Vagina (tissue), 2 donors: ENCODE measurements around the gene APOBEC4. TPM values are rescaled to one million over a fixed set of nuclear protein-coding genes. Genes with fewer than 3 reads are reported as not detected.
"Not testable (repeated sequence)": the region's sequence is repeated elsewhere in the genome, so short reads cannot be mapped to it uniquely, and the experiment has no call there.

Source experiments
- DNase-seq, 2 donors: peaks; one replicate each; pipeline ENCODE4 v3.0.0-alpha.2; 2017; ENCODE audit errors: extremely low spot score in 2 of 2
- H3K27ac ChIP-seq: fragments of 200-600 bp; sonication (generic); one replicate; pipeline ENCODE4 v1.5.1; 2019
- H3K27me3 ChIP-seq: fragments of 200-600 bp; sonication (generic); one replicate; pipeline ENCODE4 v1.5.1; 2019
- H3K36me3 ChIP-seq, 2 donors: fragments of 200-600 bp; sonication (generic); one replicate each; pipeline ENCODE4 v1.5.1; 2017 to 2019
- H3K4me1 ChIP-seq: fragments of 200-600 bp; sonication (generic); one replicate; pipeline ENCODE4 v1.5.1; 2019
- H3K4me3 ChIP-seq, 2 donors: fragments of 200-600 bp; sonication (generic); 1 replicate in 1 of 2; 2 replicates in 1 of 2; pipeline ENCODE4 v1.5.1; 2016 to 2019
- H3K9me3 ChIP-seq: fragments of 200-600 bp; sonication (generic); one replicate; pipeline ENCODE4 v1.5.1; 2019
- POLR2A ChIP-seq, 2 donors: fragments of 450-650 bp; IDR thresholded peaks; one replicate each; pipeline ENCODE4 v1.6.1; 2017; ENCODE audit warnings: antibody characterized with exemption in 2 of 2, mild to moderate bottlenecking in 2 of 2, moderate library complexity in 2 of 2
- POLR2AphosphoS5 ChIP-seq, 2 donors: sonication (generic); formaldehyde crosslinking; IDR thresholded peaks; one replicate each; pipeline ENCODE4 v1.9.0; 2017; ENCODE audit warnings: antibody characterized with exemption in 2 of 2, mild to moderate bottlenecking in 2 of 2, low read depth in 1 of 2; ENCODE audit not compliant: insufficient read depth in 1 of 2
- intact Hi-C: fragments of 100-400 bp; cut with DNase I; formaldehyde crosslinking; loops from one replicate; pipeline ENCODE4 v1.15.1; 2023
- total RNA-seq: library from RNA; depleted of rRNA; stranded (reverse); fragments of >200 nt; gene quantifications from one replicate; pipeline ENCODE4 v1.2.3, GENCODE V29; 2016
- TF ChIP-seq, protein P1 (sequence below), 3 experiments: fragments of 450-650 bp in 2 of 3; fragments of 200-600 bp in 1 of 3; sonication (generic) in 1 of 3; IDR thresholded peaks; one replicate each; pipeline ENCODE4 v1.5.1; 2017 to 2019; ENCODE audit warnings: antibody characterized with exemption in 3 of 3, mild to moderate bottlenecking in 2 of 3, moderate library complexity in 2 of 3

APOBEC4 gene
- total RNA-seq, 1 donor from 2014 or later, result not detected

DNA sequence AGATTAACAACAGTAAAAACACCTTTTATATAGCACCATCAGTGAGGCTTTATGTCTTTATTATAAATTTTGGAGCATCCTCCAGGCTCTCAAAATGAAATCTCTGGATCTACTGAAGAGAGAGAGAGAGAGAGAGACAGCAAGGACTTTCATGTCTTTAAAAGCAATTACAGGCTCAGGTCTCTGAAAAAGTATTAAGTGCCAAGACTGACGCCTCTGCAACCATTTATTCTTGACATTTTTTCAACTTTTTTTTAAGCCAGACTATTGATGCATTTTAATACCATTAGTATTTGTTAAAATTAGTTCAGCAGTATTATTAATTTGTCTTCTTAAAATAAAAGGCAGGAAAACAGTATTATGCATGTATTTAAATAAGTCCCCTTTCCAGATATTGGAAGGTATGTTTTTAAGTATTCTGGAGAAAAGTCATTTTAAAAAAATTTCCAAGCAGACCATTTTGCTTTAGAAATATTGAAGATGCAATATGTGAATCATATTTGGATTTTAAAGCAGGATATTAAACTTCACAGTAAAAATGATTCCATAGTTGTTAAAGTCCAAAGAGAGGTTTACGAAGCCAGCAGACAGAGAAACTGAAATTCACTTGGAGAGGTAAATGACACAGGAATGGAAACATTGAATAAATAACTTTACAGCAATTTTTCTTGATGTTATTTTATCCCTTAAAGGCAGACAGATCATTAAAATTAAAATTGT is 35.4 kb upstream of the APOBEC4 start:
- no peak for DNase-seq

DNA sequence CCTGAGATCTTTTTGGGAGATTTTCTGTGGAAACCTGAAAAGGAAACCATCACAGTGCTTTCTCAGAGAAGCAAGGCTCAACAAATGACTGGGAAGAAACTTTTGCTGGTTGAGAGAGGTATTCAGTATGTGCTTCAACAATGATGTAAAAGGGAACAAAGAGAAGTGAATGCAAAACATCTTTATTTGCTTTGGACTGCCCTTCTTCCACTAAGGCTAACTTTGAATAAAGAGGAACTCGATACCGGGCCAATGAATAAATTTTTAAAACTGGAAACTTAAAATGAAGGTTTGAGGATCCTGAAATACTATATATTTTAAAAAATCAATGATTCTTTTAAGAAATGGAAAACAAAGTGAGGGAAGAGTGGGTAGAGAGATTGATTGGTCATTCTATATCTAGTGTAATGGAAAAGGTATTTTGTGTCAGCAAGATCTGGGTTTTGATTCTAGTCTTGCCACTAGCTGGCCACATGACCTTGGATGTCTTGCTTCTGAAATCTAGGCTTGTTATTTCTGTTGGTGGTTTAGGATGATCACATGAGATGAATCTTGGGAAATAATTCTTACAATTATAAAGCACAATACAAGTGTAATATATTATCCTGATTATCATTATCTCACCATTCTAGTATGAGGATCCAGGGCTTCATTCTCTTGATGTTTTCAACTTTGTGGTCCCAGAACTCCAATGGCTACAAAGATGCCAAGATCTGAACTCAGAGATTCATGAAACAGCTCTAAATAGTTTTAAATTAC is 34.6 kb upstream of the APOBEC4 start:
- no peak overlapping the region for H3K27ac ChIP-seq
- no peaks in the 10 kb centered on the region for H3K9me3 ChIP-seq
- H3K27me3 ChIP-seq, result no peaks in the 10 kb centered on the region

More for the DNA sequence above, 35.4 kb upstream of the APOBEC4 start:
- H3K27me3 ChIP-seq, result no peaks in the 10 kb centered on the region
- H3K4me3 ChIP-seq, result no peak overlapping the region
- TF ChIP-seq POLR2AphosphoS5 (IDR thresholded peaks at IDR 0.05; ENCODE audit: insufficient read depth in 1 of 2, low read depth in 1 of 2) (no peak), POLR2A (IDR thresholded peaks at IDR 0.05) (no peak)
- TF ChIP-seq, protein P1, sequence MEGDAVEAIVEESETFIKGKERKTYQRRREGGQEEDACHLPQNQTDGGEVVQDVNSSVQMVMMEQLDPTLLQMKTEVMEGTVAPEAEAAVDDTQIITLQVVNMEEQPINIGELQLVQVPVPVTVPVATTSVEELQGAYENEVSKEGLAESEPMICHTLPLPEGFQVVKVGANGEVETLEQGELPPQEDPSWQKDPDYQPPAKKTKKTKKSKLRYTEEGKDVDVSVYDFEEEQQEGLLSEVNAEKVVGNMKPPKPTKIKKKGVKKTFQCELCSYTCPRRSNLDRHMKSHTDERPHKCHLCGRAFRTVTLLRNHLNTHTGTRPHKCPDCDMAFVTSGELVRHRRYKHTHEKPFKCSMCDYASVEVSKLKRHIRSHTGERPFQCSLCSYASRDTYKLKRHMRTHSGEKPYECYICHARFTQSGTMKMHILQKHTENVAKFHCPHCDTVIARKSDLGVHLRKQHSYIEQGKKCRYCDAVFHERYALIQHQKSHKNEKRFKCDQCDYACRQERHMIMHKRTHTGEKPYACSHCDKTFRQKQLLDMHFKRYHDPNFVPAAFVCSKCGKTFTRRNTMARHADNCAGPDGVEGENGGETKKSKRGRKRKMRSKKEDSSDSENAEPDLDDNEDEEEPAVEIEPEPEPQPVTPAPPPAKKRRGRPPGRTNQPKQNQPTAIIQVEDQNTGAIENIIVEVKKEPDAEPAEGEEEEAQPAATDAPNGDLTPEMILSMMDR (IDR thresholded peaks at IDR 0.05), result no peak
- H3K36me3 ChIP-seq, result no peaks in the 10 kb centered on the region
- no peak overlapping the region for H3K27ac ChIP-seq
- H3K4me1 ChIP-seq, result no peaks in the 10 kb centered on the region
- no peaks in the 10 kb centered on the region for H3K9me3 ChIP-seq
- intact Hi-C loops, result no loop called here

DNA sequence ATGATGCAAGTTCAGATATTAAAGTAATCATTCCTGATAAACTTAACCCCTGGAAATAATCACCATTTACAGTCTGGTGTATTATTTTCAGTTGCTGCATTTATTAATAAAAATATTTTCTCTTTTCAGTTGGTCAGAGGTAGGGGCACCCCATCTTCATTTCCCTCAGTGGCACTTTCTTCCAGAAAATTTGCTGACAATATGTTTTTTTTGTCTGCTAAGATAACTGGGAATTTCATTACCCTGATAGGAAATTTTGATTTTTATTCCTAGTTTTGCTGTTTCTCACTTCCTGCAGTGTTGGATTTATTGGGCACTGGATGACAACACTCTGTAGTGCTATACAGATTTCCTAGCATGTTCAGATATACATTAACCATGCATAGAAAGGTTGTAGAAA is 33.1 kb upstream of the APOBEC4 start:
- intact Hi-C loops, result no loop called here
- H3K27ac ChIP-seq, result no peak overlapping the region
- no peaks in the 10 kb centered on the region for H3K36me3 ChIP-seq
- no peak for DNase-seq
- no peak overlapping the region for H3K4me3 ChIP-seq
- no peaks in the 10 kb centered on the region for H3K27me3 ChIP-seq
- H3K9me3 ChIP-seq, result no peaks in the 10 kb centered on the region
- TF ChIP-seq POLR2AphosphoS5 (IDR thresholded peaks at IDR 0.05; ENCODE audit: insufficient read depth in 1 of 2, low read depth in 1 of 2), result no peak
- no peak for TF ChIP-seq POLR2A (IDR thresholded peaks at IDR 0.05)
- TF ChIP-seq, protein P1 (IDR thresholded peaks at IDR 0.05), result no peak
- no peaks in the 10 kb centered on the region for H3K4me1 ChIP-seq

More for the DNA sequence above, 34.6 kb upstream of the APOBEC4 start:
- no peak for DNase-seq
- Histone ChIP-seq H3K4me1 (no peaks in the 10 kb centered on the region), H3K36me3 (no peaks in the 10 kb centered on the region), H3K4me3 (no peak overlapping the region)
- TF ChIP-seq POLR2AphosphoS5 (IDR thresholded peaks at IDR 0.05; ENCODE audit: insufficient read depth in 1 of 2, low read depth in 1 of 2), result no peak
- TF ChIP-seq POLR2A (IDR thresholded peaks at IDR 0.05), result no peak
- TF ChIP-seq, protein P1 (IDR thresholded peaks at IDR 0.05), result no peak
- intact Hi-C loops, result no loop called here

DNA sequence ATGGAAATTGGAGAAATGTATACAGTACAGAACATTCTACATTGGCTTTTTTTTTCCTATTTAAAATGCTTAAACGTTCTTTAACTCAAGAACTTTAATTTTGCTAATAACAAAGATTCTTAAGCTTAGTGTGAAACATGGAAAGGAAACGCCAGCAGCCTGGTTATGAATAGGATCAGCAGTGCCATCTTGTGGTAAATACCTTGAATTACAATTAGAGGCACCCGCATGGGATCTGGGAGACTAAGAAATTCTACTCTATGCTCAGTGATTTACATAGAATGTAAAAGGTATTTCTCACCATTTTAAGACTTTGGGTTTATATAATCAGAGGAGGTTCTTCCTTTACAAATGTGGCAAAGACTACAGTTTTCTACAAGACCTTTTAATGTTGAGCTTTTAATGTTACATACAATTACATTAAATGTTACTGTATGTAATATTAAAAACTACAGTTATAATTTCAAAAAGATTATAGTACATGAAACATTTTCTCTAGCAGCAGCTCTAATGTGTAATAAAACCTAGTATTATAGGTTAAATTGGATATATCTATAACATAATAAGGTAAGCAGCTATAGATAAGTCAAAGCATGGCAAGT is 32.1 kb upstream of the APOBEC4 start:
- no peaks in the 10 kb centered on the region for H3K4me1 ChIP-seq
- intact Hi-C loops, result no loop called here
- no peak for TF ChIP-seq POLR2A (IDR thresholded peaks at IDR 0.05)
- TF ChIP-seq, protein P1 (IDR thresholded peaks at IDR 0.05), result peak in 1 of 3 experiments; percentile 72
- H3K9me3 ChIP-seq, result no peaks in the 10 kb centered on the region
- DNase-seq, result no peak
- H3K27me3 ChIP-seq, result no peaks in the 10 kb centered on the region
- H3K36me3 ChIP-seq, result no peaks in the 10 kb centered on the region
- no peak overlapping the region for H3K27ac ChIP-seq
- H3K4me3 ChIP-seq, result no peak overlapping the region

DNA sequence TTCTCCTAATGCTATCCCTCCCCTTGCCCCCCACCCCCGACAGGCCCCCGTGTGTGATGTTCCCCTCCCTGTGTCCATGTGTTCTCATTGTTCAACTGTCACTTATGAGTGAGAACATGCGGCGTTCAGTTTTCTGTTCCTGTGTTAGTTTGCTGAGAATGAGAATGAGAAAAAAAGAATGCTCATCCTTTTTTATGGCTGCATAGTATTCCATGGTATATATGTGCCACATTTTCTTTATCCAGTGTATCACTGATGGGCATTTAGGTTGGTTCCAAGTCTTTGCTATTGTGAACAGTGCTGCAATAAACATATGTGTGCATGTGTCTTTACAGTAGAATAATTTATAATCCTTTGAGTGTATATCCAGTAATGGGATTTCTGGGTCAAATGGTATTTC is 26.2 kb upstream of the APOBEC4 start:
- H3K9me3 ChIP-seq, intact Hi-C loops, H3K27ac ChIP-seq, H3K27me3 ChIP-seq, DNase-seq, H3K4me3 ChIP-seq, H3K4me1 ChIP-seq, H3K36me3 ChIP-seq: not testable (repeated sequence)
